NT2/D1 (cell line): ENCODE results near the gene MBD4.

Source experiments
- DNase-seq: peaks from one replicate; pipeline ENCODE4 v3.0.0-alpha.2; 2011; ENCODE audit warnings: low read depth, low spot score
- H3K27me3 ChIP-seq: 2 replicates; pipeline ENCODE4 v1.6.0; 2011; ENCODE audit warnings: mild to moderate bottlenecking; ENCODE audit not compliant: insufficient read length, insufficient read depth
- H3K36me3 ChIP-seq: 2 replicates; pipeline ENCODE4 v1.6.1; 2011; ENCODE audit warnings: mild to moderate bottlenecking, low read length, mixed read lengths; ENCODE audit not compliant: insufficient read depth, insufficient read length
- H3K4me1 ChIP-seq: 2 replicates; pipeline ENCODE4 v1.5.1; 2011; ENCODE audit not compliant: insufficient read depth, insufficient read length
- H3K4me3 ChIP-seq: 2 replicates; pipeline ENCODE4 v1.5.1; 2011; ENCODE audit warnings: low read depth; ENCODE audit not compliant: insufficient read length
- H3K9ac ChIP-seq: 2 replicates; pipeline ENCODE4 v1.6.0; 2011; ENCODE audit warnings: low read depth; ENCODE audit not compliant: insufficient read length
- H3K9me3 ChIP-seq: 2 replicates; pipeline ENCODE4 v1.5.1; 2011; ENCODE audit warnings: mild to moderate bottlenecking, low read length; ENCODE audit not compliant: insufficient read depth
- SUZ12 ChIP-seq: IDR thresholded peaks from 2 replicates; pipeline ENCODE4 v1.6.1; 2011; ENCODE audit not compliant: insufficient read length, insufficient read depth; ENCODE audit errors: extremely low read depth
- YY1 ChIP-seq: IDR thresholded peaks from 2 replicates; pipeline ENCODE4 v1.6.1; 2011; ENCODE audit not compliant: insufficient read length, insufficient read depth
- ZNF274 ChIP-seq: IDR thresholded peaks from 2 replicates; pipeline ENCODE4 v1.6.1; 2011; ENCODE audit warnings: mild to moderate bottlenecking, low read depth, low read length

The MBD4 gene

GRCh38 chr3:129428007-129428375, 11.8 kb downstream of the MBD4 start:
- H3K4me3 ChIP-seq = peak overlapping the region; percentile 53
- peaks cover 12% of the 10 kb centered on the region for H3K4me1 ChIP-seq
- H3K9ac ChIP-seq = peak overlapping the region; percentile 21
- TF ChIP-seq SUZ12 (no peak), YY1 (no peak), ZNF274 (no peak)
- DNase-seq = no peak
- H3K9me3 ChIP-seq = no peaks in the 10 kb centered on the region
- peaks cover 14% of the 10 kb centered on the region for H3K27me3 ChIP-seq
- peaks cover 36% of the 10 kb centered on the region for H3K36me3 ChIP-seq

- peak overlapping the region; percentile 51 for H3K9ac ChIP-seq
- DNase-seq = no peak
- no peak for TF ChIP-seq ZNF274
- peaks cover 12% of the 10 kb centered on the region for H3K36me3 ChIP-seq
- peaks cover 14% of the 10 kb centered on the region for H3K27me3 ChIP-seq
- H3K9me3 ChIP-seq = peaks cover 3% of the 10 kb centered on the region; the same call in 1 of the 2 replicates
- H3K4me1 ChIP-seq = peaks cover 12% of the 10 kb centered on the region
- no peak overlapping the region for H3K4me3 ChIP-seq
Observed at GRCh38 chr3:129425619-129426018, 14.1 kb downstream of the MBD4 start.

- TF ChIP-seq ZNF274 (no peak), YY1 (no peak), SUZ12 (no peak)
- H3K4me1 ChIP-seq = peaks cover 12% of the 10 kb centered on the region
- H3K9ac ChIP-seq = peak overlapping the region; percentile 51
- H3K27me3 ChIP-seq = peaks cover 14% of the 10 kb centered on the region
- peaks cover 8% of the 10 kb centered on the region for H3K36me3 ChIP-seq
- H3K4me3 ChIP-seq = no peak overlapping the region
- H3K9me3 ChIP-seq = peaks cover 3% of the 10 kb centered on the region; the same call in 1 of the 2 replicates
- peak; percentile 39 for DNase-seq
Observed at GRCh38 chr3:129425213-129425612, 14.5 kb downstream of the MBD4 start.

- Histone ChIP-seq H3K27me3 (peaks cover 14% of the 10 kb centered on the region), H3K4me3 (no peak overlapping the region), H3K4me1 (peaks cover 6% of the 10 kb centered on the region), H3K36me3 (no peaks in the 10 kb centered on the region), H3K9ac (no peak overlapping the region), H3K9me3 (peaks cover 3% of the 10 kb centered on the region; the same call in 1 of the 2 replicates)
- no peak for DNase-seq
- TF ChIP-seq YY1 (no peak), SUZ12 (no peak), ZNF274 (no peak)
Observed at GRCh38 chr3:129424185-129424841, 15.4 kb downstream of the MBD4 start.

GRCh38 chr3:129422897-129423296, 16.9 kb downstream of the MBD4 start:
- no peak overlapping the region for H3K4me3 ChIP-seq
- no peaks in the 10 kb centered on the region for H3K36me3 ChIP-seq
- no peak for TF ChIP-seq YY1
- no peak for TF ChIP-seq ZNF274
- no peak for TF ChIP-seq SUZ12
- DNase-seq = no peak
- peaks cover 9% of the 10 kb centered on the region for H3K27me3 ChIP-seq
- H3K9ac ChIP-seq = no peak overlapping the region
- H3K4me1 ChIP-seq = peaks cover 9% of the 10 kb centered on the region
- H3K9me3 ChIP-seq = peaks cover 3% of the 10 kb centered on the region; the same call in 1 of the 2 replicates

GRCh38 chr3:129421988-129422745, 17.6 kb downstream of the MBD4 start:
- H3K36me3 ChIP-seq = no peaks in the 10 kb centered on the region
- H3K9me3 ChIP-seq = peaks cover 3% of the 10 kb centered on the region; the same call in 1 of the 2 replicates
- no peak for DNase-seq
- no peak overlapping the region for H3K4me3 ChIP-seq
- TF ChIP-seq ZNF274 (no peak), SUZ12 (no peak), YY1 (no peak)
- H3K27me3 ChIP-seq = peaks cover 2% of the 10 kb centered on the region
- H3K9ac ChIP-seq = no peak overlapping the region
- H3K4me1 ChIP-seq = peaks cover 9% of the 10 kb centered on the region

- H3K4me3 ChIP-seq = no peak overlapping the region
- TF ChIP-seq ZNF274 (no peak), SUZ12 (no peak), YY1 (no peak)
- no peak for DNase-seq
- H3K27me3 ChIP-seq = no peaks in the 10 kb centered on the region
- peaks cover 3% of the 10 kb centered on the region; the same call in 1 of the 2 replicates for H3K9me3 ChIP-seq
- H3K36me3 ChIP-seq = no peaks in the 10 kb centered on the region
- peaks cover 9% of the 10 kb centered on the region for H3K4me1 ChIP-seq
- H3K9ac ChIP-seq = no peak overlapping the region
Observed at GRCh38 chr3:129421236-129421883, 18.4 kb downstream of the MBD4 start.
